GM12878 (cell line): Measurements from ENCODE around the gene KRTAP4-8. TPM values are rescaled to one million over a fixed set of nuclear protein-coding genes. Genes with fewer than 3 reads are reported as not detected.

Experiments used
- ATAC-seq: fragments of 200-7000 bp; cut with Tn5 transposase; 3 replicates; pipeline ENCODE4 v1.9.1; 2020; ENCODE audit warnings: mild to moderate bottlenecking, moderate library complexity
- BruUV-seq: library from RNA; stranded (reverse); fragments of 400-500 nt; replicated peaks from 2 replicates; lab custom pipeline; 2021; lab: Mats Ljungman, UMichigan
- CTCF ChIA-PET: fragments of 300-600 bp; sonication (Branson Sonifier 250); formaldehyde crosslinking; extraction: SDS; loops from one replicate; lab custom pipeline; 2021; ENCODE audit warnings: inconsistent platforms; lab: Yijun Ruan, JAX
- POLR2A ChIA-PET: fragments of 350-600 bp; formaldehyde crosslinking; extraction: SDS; loops from one replicate; lab custom pipeline; 2021; ENCODE audit warnings: inconsistent platforms; lab: Charles Lee
- RAD21 ChIA-PET: fragments of 300-600 bp; sonication (Branson Sonifier 250); formaldehyde crosslinking; loops from one replicate; lab custom pipeline; 2023; ENCODE audit warnings: antibody characterized with exemption; ENCODE audit not compliant: unreplicated experiment; lab: Charles Lee
- SMC1A ChIA-PET: fragments of 300-600 bp; sonication (Branson Sonifier 250); formaldehyde crosslinking; loops from one replicate; lab custom pipeline; 2023; ENCODE audit not compliant: unreplicated experiment, uncharacterized antibody; lab: Charles Lee
- DNase-seq: peaks from one replicate; pipeline ENCODE4 v3.0.0-alpha.2; 2011; ENCODE audit warnings: low read depth, low spot score
- FAIRE-seq: peaks from 3 replicates; lab custom pipeline; 2011; peaks lifted over from hg19 to GRCh38; lab: Jason Lieb, UNC
- H2AFZ ChIP-seq: 2 replicates; pipeline ENCODE4 v1.6.0; 2011; ENCODE audit warnings: low read depth, low read length, control low read depth; ENCODE audit not compliant: control insufficient read depth
- H3K27ac ChIP-seq: 2 replicates; pipeline ENCODE4 v1.5.1; 2011; ENCODE audit warnings: control low read depth; ENCODE audit not compliant: control insufficient read depth, insufficient read depth
- H3K27me3 ChIP-seq, 2 experiments: replicated peaks in 1 of 2; 2 replicates each; pipeline versions ENCODE4 v1.6.0 to v1.6.1; 2011; ENCODE audit warnings: low read length in 1 of 2; ENCODE audit not compliant: control insufficient read depth in 2 of 2, insufficient read depth in 2 of 2
- H3K36me3 ChIP-seq, 2 experiments: 2 replicates each; pipeline ENCODE4 v1.5.1; 2011; ENCODE audit warnings: low read length in 1 of 2; ENCODE audit not compliant: control insufficient read depth in 2 of 2, insufficient read depth in 2 of 2
- H3K4me1 ChIP-seq: 2 replicates; pipeline ENCODE4 v1.6.1; 2011; ENCODE audit warnings: mild to moderate bottlenecking, low read length, moderate library complexity, mixed read lengths; ENCODE audit not compliant: control insufficient read depth, insufficient read depth
- H3K4me2 ChIP-seq: 2 replicates; pipeline ENCODE4 v1.6.0; 2011; ENCODE audit warnings: control low read depth; ENCODE audit not compliant: control insufficient read depth, insufficient read depth
- H3K4me3 ChIP-seq: fragments of 200-600 bp; sonication (generic); 2 replicates; pipeline ENCODE4 v1.5.1; 2016
- H3K79me2 ChIP-seq: 2 replicates; pipeline ENCODE4 v1.6.0; 2011; ENCODE audit warnings: low read length; ENCODE audit not compliant: control insufficient read depth, insufficient read depth
- H3K9ac ChIP-seq: 2 replicates; pipeline ENCODE4 v1.8.0; 2011; ENCODE audit warnings: low read length, control low read depth, mixed read lengths; ENCODE audit not compliant: control insufficient read depth, insufficient read depth
- H3K9me3 ChIP-seq: replicated peaks from 3 replicates; pipeline ENCODE4 v1.5.1; 2011; ENCODE audit warnings: mild to moderate bottlenecking, low read length; ENCODE audit not compliant: control insufficient read depth, insufficient read depth
- H4K20me1 ChIP-seq: 2 replicates; pipeline ENCODE4 v1.6.0; 2011; ENCODE audit not compliant: control insufficient read depth, insufficient read depth
- EP300 ChIP-seq, 2 experiments: fragments of 150-350 bp in 1 of 2; IDR thresholded peaks; 2 replicates each; pipeline ENCODE4 v1.6.1; 2011 to 2012; ENCODE audit warnings: low read depth in 2 of 2, low read length in 2 of 2, borderline replicate concordance in 1 of 2, improper control_type of control experiment in 1 of 2, inconsistent platforms in 1 of 2; ENCODE audit not compliant: control insufficient read depth in 1 of 2
- FOS ChIP-seq: IDR thresholded peaks from 3 replicates; pipeline ENCODE4 v1.6.1; 2011; ENCODE audit warnings: borderline replicate concordance; ENCODE audit not compliant: insufficient read length; ENCODE audit errors: extremely low read depth
- MTA3 ChIP-seq: IDR thresholded peaks from 2 replicates; pipeline ENCODE4 v1.6.1; 2012; ENCODE audit warnings: low read length, inconsistent platforms, borderline replicate concordance
- PBX3 ChIP-seq: IDR thresholded peaks from 2 replicates; pipeline ENCODE4 v1.6.1; 2011; ENCODE audit warnings: mild to moderate bottlenecking, low read depth, low read length, moderate library complexity; ENCODE audit not compliant: insufficient replicate concordance
- RAD21 ChIP-seq: IDR thresholded peaks from 2 replicates; pipeline ENCODE4 v1.6.1; 2011; ENCODE audit warnings: mild to moderate bottlenecking, low read depth, low read length, moderate library complexity; ENCODE audit not compliant: insufficient read depth
- SMAD5 ChIP-seq: IDR thresholded peaks from 2 replicates; pipeline ENCODE4 v1.6.1; 2016; ENCODE audit warnings: antibody characterized with exemption, low read depth
- SMARCA5 ChIP-seq: fragments of 450-650 bp; IDR thresholded peaks from 2 replicates; pipeline ENCODE4 v1.6.1; 2017; ENCODE audit warnings: mild to moderate bottlenecking
- STAT1 ChIP-seq: fragments of 450-650 bp; conservative IDR thresholded peaks from 2 replicates; pipeline ENCODE4 v1.6.1; 2014; ENCODE audit warnings: antibody characterized with exemption, mild to moderate bottlenecking
- ZNF207 ChIP-seq: fragments of 450-650 bp; IDR thresholded peaks from 2 replicates; pipeline ENCODE4 v1.6.1; 2014; ENCODE audit warnings: antibody characterized with exemption, mild to moderate bottlenecking, borderline replicate concordance
- ZNF687 ChIP-seq: fragments of 450-650 bp; IDR thresholded peaks from 2 replicates; pipeline ENCODE4 v1.6.1; 2017; ENCODE audit warnings: mild to moderate bottlenecking, moderate library complexity
- WGBS: methylation state at CpG from one replicate; pipeline ENCODE4 v1.1.6; 2016; ENCODE audit warnings: low lambda C conversion rate; ENCODE audit not compliant: insufficient replicate concordance, insufficient coverage; ENCODE audit errors: missing lambda C conversion rate; 5-methylcytosine and 5-hydroxymethylcytosine counted together
- in situ Hi-C: fragments of 300-500 bp; cut with MboI; formaldehyde crosslinking; loops from 9 replicates; pipeline ENCODE4 v1.14.3; 2018; ENCODE audit warnings: mixed read lengths
- intact Hi-C: fragments of 100-400 bp; cut with micrococcal nuclease; formaldehyde crosslinking; loops from one replicate; pipeline ENCODE4 v1.14.2; 2022; ENCODE audit not compliant: unreplicated experiment
- polyA plus RNA-seq, 11 experiments: library from polyadenylated mRNA; depleted of rRNA in 4 of 11; unstranded in 6 of 11; stranded (reverse) in 5 of 11; fragments of >200 nt; fragmentation: Nextera tagmentation in 4 of 11; fragmentation: Illumina TruSeq in 1 of 11; extraction: Ambion mirVana in 4 of 11; extraction: Trizol in 1 of 11; gene quantifications; 1 replicate in 1 of 11; 2 replicates in 10 of 11; pipeline versions ENCODE4 v1.2.1 to v1.2.3, GENCODE V29; 2011 to 2016; ENCODE audit warnings: inconsistent platforms in 2 of 11, missing spikeins in 2 of 11, low read depth in 1 of 11
- total RNA-seq, 4 experiments: library from RNA; depleted of rRNA in 3 of 4; stranded (reverse); fragments of >200 nt in 3 of 4; fragmentation: Illumina TruSeq in 1 of 4; extraction: Trizol in 1 of 4; gene quantifications; 2 replicates each; pipeline versions ENCODE4 v1.2.1 to v1.2.3, GENCODE V29; 2013 to 2021
- TF ChIP-seq, protein P1 (sequence below): fragments of 450-650 bp; IDR thresholded peaks from 2 replicates; pipeline ENCODE4 v1.6.1; 2018; ENCODE audit warnings: borderline replicate concordance, mild to moderate bottlenecking; ENCODE audit not compliant: partially characterized antibody
- TF ChIP-seq, protein P2 (sequence below): fragments of 150-350 bp; IDR thresholded peaks from 2 replicates; pipeline ENCODE4 v1.6.1; 2014; ENCODE audit warnings: mild to moderate bottlenecking, low read depth, low read length

The KRTAP4-8 gene
- total and polyA plus RNA-seq, 10 of the 15 experiments (the other 5 are each of a cell fraction or from before 2014, with no cell fraction given) = not detected

- Histone ChIP-seq H3K4me2 (no peak overlapping the region), H3K4me1 (no peaks in the 10 kb centered on the region), H3K79me2 (no peaks in the 10 kb centered on the region), H3K27ac (no peak overlapping the region), H3K27me3 (no peaks in the 10 kb centered on the region; a peak in 1 of 4 replicates), H3K36me3 (no peaks in the 10 kb centered on the region), H4K20me1 (no peaks in the 10 kb centered on the region), H3K4me3 (no peak overlapping the region), H3K9me3 (no peaks in the 10 kb centered on the region), H3K9ac (no peak overlapping the region), H2AFZ (no peak overlapping the region)
- TF ChIP-seq STAT1 (no peak), PBX3 (no peak), FOS (no peak), ZNF687 (no peak), RAD21 (no peak), ZNF207 (no peak), SMAD5 (no peak), EP300 (IDR thresholded peaks at IDR 0.05; ENCODE audit: borderline replicate concordance in 1 of 2, control insufficient read depth in 1 of 2, low read depth in 2 of 2, low read length in 2 of 2) (no peak), SMARCA5 (no peak), MTA3 (no peak)
- TF ChIP-seq, protein P1, sequence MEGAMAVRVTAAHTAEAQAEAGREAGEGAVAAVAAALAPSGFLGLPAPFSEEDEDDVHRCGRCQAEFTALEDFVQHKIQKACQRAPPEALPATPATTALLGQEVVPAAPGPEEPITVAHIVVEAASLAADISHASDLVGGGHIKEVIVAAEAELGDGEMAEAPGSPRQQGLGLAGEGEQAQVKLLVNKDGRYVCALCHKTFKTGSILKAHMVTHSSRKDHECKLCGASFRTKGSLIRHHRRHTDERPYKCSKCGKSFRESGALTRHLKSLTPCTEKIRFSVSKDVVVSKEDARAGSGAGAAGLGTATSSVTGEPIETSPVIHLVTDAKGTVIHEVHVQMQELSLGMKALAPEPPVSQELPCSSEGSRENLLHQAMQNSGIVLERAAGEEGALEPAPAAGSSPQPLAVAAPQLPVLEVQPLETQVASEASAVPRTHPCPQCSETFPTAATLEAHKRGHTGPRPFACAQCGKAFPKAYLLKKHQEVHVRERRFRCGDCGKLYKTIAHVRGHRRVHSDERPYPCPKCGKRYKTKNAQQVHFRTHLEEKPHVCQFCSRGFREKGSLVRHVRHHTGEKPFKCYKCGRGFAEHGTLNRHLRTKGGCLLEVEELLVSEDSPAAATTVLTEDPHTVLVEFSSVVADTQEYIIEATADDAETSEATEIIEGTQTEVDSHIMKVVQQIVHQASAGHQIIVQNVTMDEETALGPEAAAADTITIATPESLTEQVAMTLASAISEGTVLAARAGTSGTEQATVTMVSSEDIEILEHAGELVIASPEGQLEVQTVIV = no peak
- TF ChIP-seq, protein P2, sequence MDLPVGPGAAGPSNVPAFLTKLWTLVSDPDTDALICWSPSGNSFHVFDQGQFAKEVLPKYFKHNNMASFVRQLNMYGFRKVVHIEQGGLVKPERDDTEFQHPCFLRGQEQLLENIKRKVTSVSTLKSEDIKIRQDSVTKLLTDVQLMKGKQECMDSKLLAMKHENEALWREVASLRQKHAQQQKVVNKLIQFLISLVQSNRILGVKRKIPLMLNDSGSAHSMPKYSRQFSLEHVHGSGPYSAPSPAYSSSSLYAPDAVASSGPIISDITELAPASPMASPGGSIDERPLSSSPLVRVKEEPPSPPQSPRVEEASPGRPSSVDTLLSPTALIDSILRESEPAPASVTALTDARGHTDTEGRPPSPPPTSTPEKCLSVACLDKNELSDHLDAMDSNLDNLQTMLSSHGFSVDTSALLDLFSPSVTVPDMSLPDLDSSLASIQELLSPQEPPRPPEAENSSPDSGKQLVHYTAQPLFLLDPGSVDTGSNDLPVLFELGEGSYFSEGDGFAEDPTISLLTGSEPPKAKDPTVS = no peak
- CTCF ChIA-PET = no interaction called here
- RAD21 ChIA-PET = no interaction called here
- DNase-seq (no peak), ATAC-seq (no peak), FAIRE-seq (no peak)
- BruUV-seq = no TSS peak
- intact Hi-C loops = no loop called here
- POLR2A ChIA-PET = no interaction called here
- SMC1A ChIA-PET = no interaction called here
- in situ Hi-C loops = no loop called here
- WGBS = 0% methylated on average over 1 of the region's 1 CpG
Observed at GRCh38 chr17:41061964-41062363, 36.0 kb downstream of the KRTAP4-8 start.
